NCI-H2029 (cell line): ENCODE measurements around the gene SHISAL1.

Experiments used
- DNase-seq: peaks from one replicate; lab custom pipeline; 2025; lab: John Stamatoyannopoulos, UW

The SHISAL1 gene

DNA sequence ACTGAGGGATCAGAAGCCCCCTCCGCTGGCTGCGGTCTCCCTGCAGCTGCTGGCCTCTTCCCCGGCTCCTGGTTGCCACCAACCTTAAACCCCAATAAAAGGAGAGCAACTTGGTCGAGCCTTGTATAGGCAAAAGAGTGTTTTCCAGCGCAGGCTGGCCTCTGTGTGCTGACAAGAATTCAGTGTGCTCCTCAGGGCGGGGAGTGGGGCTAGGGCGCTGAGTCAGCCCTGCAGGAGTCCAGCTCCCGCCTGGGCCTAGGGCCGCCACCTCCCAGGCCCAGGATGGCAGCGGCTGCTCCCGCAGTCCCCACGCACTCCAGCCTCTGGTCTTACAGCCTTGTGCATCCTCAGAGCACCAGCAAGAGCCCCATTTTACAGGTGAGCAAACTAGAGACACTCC lies at the start of gene SHISAL1:
TSS of gene SHISAL1 (minus strand) at position 186 of the 400 bp plus-strand sequence. CDS start 12,006 bp downstream, outside the sequence.
- no peak for DNase-seq

DNA sequence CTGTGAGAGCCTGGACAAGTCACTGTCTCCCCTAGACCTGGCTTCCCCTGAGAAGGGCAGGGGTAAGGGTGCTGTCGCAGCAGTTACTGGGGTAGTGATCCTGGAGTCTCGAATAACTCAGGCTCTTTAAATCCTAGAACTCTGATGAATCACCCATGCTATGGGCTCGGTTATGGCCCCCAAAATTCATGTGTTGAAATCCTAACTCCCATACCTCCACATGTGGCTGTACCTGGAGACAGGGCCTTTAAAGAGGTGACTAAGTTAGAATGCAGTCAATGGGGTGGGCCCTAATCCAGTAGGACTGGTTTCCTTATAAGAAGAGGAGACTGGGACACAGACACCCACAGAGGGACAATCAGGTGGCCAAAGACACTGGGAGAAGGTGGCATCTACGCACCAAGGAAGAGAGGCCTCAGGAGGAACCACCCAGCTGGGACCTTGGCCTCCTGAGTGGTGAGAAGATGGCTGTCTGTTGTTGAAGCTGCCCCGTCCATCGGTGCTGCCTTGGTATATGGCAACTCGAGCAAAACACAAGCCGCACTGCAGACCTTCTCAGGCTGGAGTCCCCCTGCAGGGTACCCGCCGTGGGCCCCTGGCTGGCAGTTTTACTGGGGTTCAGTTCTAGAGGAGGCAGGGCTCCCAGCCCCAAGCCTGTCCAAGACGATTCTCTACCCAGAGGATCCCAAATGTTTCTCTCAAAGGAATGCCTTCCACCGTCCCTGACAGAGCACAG lies 48.8 kb upstream of the SHISAL1 start:
- DNase-seq = no peak

DNA sequence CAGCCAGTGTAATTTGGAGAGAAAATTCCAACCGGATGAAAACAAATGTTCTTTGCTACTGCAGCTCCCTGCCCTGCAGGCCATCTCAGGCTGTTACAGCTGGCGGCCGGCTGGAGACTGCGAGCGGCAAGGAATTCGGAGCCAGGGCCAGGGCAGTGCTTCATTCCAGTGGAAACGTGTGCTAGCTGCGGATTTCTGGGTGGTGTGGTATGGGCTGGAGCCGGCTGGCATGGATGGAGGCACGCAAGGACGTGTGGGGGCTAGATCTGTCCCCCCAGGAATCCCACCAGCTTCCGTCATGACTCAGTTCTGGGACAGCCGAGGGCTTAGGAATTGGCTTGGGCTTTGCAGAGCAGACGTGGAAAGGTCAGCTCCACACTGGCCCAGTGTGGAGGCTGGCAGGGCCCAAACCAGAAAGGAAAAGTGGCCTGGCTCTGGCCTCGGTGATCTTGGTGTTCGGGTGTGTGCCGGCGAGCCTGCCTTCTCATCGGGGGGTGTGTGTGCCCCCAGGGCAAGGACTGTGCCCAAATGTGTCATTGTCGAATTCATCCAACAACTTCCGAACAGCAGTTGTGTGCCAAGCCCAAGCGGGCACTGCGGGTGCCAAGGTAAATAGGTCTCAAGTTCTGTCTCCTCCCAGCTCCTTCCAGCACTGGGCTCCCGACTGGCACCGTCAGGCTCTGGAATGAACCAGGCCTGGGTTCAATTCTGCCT lies 48.1 kb upstream of the SHISAL1 start:
- DNase-seq = peak; percentile 84

DNA sequence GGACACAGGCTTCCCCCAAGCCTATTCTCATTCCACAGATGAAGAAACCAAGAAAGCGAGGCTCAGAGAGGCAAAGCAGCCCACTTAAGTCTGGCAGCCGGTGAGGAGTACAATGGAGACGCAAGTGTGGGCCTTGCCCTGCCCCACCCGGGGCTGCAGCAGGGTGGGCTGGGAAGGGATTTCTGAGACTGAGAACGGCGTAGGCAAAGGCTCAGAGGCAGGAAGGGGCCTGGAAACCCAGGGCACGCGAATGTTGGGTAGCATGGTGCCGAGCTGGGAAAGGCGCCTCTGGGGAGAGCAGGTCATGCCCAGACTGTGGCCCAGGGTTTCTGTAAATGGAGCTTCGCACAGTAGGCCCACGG lies 47.5 kb upstream of the SHISAL1 start:
- DNase-seq = no peak

DNA sequence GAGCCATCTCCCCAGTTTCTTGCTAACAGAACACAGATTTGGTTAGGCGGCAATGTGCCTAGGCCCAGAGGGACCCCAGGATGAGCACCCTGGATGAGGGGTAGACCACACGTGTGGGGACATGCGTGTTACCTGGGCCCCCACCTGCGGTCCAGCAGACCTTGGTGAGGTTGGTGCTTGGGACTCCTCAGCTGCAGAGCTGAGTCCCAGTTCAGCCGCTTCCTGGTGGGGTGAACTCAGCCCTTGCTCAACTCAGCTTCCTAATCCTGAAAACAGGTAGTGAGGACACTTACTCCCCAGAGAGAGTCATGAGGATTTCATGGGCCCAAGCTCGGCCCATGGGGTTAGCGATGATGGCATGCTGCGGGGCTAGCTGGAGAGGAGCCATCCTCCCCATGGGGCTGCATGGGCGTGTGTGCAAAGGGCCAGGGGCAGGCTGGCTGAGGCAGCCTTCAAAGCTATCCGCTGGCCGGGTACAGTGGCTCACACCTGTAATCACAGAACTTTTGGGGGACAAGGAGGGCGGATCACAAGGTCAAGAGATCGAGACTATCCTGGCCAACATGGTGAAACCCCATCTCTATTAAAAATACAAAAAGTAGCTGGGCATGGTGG lies 46.9 kb upstream of the SHISAL1 start:
- DNase-seq = no peak

DNA sequence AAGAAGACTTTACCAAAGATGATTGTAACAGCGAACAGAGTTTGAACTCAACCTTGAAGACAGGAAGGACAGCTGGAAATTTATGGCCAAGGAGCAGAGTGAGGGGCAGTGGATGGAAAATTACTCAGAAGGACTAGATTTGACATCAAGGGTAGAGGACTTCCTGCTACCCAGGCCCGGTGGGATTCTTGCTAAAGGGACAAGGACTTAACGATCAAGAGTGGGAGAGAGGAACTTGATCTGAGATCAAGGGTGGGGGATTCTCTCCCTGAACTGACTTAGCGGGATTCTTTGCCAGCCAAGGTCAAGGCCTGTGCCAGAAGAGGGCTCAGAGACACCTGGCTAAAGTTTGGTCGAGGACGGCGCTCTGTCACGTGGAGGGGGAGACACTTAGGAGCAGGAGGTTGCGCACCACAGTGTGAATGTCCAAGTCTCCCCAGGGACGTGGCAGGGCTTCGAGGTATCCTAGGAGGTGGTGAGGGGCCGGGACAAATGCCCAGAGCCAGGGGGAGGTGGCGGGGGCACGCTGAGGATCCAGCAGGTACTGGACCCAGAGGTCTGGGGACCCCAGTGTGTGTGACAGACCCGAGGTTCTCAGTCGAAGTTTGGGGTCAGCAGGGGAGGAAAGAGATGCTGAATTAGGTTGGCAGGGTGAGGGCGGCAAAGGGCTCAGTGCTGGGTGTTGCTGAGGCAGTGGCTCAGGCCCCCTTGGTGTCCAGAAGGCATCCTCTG lies 46.1 kb upstream of the SHISAL1 start:
- DNase-seq = no peak

DNA sequence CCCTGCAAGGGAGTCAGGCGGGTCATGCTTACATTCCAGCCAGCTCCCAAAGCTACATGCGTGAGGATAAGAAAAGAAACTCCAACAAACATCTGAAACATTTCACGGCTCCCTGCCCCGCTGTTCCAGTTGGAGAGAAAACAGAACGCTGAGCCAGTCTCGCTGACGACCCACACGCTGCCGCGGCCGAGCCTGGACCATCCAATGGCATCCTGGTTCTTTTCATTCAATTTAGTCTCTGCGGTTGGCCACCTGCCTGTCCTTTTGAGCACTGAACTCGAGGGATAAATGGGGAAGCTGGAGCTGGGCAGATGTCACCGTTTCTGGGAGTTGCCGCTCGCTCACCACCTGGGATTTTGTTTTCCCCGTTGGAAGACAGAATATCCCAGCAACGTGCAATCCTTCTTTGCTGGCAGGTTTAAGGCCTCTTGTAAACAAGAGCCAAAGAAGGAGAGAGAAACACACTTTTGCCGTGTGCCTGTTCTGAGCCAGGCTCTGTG lies 45.3 kb upstream of the SHISAL1 start:
- no peak for DNase-seq

DNA sequence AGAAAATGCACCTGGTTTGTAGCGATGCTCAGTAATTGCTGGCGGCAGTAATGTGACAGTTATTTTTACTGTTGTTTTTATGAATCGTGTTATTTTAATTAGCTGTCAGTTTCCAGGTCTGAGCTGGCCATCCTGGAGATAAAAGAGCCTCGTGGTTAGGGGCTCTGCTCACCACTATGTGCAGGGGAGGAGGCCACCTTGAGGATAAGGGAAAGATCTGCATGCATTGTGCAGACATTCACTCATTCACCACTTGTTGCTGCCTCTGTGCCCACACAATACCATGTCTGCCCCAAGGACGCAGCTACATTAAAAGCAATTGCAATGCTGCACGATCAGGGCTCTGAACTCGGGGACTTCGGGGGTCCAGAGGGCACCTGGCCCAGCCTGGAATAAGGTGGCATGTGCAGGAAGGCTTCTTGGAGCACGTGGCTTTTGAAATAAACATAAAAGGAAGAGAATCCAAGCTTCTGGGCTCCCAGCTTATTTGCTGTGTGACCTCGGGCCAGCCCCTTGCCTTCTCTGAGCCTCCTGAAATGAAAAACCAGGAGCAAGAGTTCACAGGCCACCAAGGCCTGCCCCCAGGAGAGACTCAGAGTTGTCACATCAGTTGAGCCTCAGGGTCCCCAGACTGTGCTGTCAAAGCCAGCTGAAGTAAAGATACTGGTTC lies 44.7 kb upstream of the SHISAL1 start:
- no peak for DNase-seq

DNA sequence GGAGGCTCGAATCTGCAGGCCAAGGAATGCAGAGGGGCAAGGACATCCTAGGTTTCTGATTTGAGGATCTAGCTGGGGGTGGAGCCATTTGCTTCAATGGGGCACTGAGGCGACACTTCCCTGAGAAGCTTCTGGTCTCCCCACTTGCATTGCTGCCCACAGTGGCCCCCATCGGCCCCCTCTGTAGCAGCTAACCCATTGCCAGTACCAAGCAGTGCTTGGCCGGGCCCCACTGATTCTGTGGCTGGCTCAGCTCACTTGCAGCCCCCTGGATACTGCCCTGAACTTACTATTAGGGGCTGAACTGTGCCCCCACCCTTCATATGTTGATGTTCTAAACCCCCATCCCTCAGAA lies 42.9 kb upstream of the SHISAL1 start:
- no peak for DNase-seq

DNA sequence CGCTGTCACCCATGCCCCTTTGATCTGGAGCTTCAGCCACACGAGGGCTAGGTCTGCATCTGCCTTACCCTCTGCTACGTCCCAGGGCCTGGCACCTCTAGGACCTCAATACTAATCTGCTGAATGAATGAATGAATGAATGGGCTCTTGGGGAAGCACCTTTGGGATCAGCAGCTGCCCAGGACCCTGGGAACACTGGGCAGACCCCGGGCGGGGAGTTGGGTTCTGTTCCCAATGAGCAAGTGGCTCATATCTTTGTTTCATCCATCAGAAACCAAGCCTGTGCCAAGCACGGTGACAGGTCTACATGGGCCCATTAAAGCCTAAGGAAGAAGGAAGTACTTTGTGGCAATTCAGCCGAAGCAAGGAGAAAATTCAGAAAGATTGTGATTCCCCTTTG lies 41.5 kb upstream of the SHISAL1 start:
- DNase-seq = no peak

DNA sequence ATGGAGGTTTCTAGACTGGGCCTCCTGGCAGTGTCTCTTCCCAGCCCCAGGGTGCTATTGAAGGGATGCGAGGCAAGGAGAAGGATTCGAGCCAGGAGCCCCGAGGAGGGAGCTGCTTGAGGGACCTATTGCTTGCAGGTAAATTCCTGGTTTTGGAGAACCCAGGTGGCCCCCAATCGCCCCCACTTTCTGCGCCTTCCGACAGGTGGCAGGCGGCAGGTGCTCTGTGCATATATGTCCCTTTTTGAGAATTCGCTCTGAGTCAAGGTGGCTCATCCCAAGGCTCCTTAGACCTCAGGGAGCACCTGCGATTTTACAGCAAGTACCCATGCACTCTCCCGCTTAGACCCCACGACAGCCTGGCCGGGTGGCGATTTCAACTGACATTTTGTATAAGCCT lies 40.3 kb upstream of the SHISAL1 start:
- no peak for DNase-seq

DNA sequence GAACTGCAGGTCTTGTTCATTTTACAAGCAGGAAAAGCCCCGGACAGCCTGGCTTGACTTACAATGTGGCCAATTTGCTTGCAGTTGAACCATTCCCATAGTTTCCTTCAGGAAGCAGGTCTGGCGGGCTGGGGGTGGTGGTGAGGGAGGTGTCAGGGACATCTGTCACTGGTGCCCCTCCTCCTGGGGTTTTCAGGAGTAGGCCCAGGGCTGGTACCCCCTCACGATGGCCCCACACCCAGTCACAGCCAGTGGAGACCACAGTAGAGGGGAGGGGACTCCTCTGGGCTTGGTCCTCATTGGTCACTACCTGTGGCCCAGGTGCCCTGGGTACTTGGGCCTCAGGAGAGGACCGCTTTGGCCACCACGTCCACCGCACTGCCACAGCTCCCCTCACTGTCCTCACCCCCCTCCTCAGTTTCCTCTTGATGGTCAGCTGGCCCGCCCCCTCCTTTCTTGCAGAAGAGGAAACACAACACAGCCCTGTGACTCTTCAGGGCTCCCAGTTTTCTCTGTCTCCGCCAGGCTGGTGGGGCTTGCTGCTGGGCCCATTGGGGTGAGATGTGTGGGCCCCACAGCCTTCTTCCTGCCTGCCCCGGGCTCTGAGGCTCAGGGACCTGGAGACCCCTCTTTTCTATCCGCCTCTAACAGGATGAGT lies 39.8 kb upstream of the SHISAL1 start:
- no peak for DNase-seq

DNA sequence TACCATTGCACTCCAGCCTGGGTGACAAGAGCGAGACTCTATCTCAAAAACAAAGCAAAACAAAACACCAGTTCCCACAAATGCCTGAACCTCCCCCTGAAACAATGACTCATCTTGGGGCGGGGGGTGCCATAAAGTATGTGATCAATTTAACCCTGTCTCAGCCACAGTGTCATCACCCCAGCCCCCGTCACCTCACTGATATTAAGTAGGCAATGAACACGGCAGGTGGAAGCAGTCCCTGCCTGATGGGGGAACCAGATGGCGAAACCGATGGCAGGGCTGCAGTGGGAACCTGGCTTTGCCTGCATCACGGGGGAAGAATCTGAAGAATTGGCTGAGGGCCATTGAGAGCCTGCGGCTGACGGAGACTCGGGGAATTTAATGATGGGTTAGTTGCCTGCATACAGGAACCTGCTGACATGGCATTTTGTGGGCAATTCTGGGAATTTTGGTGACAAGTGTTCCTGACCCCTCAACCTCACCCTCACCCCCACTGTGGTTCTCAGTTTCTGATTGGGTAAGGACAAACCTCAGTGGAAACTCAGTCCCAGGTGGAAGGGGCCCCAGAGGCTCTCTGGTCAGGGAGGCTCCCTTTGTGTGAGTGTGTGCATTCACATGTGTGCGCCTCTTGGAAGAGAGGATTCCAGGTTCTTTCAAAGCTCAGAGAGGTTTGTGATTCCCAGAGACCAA lies 39.1 kb upstream of the SHISAL1 start:
- DNase-seq = no peak

DNA sequence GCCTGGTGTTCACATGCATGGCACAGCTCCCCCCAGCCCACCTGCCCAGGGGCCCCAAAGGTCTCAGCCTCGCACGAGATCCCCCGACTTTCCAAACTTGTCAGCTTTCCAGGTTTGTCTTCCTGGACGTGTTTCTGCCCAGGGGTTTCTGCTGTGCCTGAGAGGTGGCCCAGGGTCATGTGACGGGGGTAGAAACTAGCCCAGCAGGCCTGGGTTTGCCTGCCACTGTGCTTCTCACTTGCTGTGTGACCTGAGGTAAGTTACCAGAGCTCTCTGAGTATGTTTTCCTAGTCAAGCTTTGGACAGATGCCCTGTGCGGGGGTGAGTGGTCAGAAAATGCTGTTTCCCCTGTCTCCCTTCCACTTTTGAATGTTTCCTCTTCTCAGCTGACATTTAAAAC lies 38.3 kb upstream of the SHISAL1 start:
- no peak for DNase-seq

DNA sequence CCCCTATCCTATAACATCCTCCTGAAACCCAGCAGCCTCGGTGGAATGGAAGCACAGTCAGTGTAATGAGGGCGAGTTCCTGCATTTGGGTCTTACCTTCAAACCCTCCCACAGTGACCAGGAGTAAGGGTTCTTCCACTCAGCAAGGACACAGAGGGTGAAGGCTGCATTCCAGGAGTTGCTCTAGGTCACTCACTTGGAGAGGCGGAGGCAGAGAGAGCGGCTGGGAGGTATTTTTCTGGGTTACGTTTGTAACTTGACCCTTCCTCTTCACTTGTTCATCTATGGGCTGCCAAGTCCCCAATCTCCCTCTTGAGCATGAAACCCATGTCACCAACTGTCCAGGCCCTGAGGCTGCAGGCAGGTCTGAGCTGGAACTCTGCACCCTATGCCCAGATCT lies 36.8 kb upstream of the SHISAL1 start:
- no peak for DNase-seq

DNA sequence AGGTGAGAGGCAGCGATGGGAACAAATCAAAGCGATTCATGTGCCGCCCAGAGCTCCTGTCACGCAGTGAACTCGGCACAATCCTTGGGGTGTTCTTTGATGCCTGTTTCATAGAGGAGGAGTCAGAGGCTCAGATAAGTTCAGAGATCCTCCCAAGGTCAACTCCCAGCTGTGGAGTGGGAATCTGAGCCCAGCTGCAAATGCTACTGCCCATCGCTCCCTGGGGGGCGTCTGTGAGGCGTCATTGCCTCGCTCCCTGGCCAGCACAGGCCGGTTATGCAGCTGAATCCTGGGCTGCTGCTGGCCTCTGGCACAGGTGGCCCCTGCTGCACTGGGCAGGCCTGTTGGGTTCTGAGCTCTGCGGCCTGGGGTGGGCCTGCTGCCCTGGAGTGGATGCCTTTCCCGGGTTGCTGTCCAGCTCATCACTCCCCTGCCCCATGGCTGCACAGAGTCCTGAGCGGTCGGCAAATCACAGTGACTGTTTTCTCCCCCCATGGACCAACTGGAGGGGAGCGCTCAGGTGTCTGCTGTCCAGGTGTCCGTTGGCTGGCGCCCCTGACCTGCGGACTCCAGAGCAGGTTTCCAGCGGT lies 36.3 kb upstream of the SHISAL1 start:
- no peak for DNase-seq

DNA sequence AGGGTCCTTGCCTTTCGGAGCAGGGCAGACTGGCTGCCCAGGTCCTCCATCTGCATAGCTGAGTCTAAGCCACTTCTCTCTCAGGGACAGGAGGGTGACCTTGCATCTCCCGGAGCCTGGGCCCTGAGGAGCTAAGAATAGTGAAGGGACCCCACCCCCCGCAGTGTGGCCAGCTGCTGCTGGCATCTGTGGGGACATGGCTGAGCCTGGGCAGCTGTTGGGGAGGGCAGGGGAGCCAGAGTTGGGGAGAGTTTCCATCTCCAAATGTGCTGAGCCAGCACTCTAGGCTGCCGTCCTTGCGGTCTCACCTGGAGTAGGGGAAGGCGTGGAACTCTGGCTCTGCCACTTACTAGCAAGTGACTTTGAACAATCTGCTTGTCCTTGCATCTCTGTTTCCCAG lies 34.8 kb upstream of the SHISAL1 start:
- DNase-seq = no peak

DNA sequence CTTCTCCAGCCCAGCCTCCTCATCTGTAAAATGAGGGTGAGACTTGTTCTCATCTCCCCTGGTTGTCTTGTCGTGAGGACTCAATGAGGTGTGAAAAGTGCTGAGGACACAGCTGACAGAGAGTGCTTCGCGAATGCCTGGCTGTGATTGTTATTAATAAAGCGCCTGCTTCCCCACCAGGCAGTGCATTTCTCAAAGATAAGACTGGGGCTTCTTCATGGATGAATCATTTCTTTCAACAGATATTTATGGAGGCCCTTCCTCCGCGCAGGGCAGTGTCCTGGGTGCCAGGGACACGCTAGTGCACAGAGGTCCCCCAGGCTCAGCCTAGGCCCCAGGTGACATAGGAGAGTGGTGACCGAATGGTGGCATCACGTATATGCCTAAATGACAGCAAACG lies 34.3 kb upstream of the SHISAL1 start:
- no peak for DNase-seq

DNA sequence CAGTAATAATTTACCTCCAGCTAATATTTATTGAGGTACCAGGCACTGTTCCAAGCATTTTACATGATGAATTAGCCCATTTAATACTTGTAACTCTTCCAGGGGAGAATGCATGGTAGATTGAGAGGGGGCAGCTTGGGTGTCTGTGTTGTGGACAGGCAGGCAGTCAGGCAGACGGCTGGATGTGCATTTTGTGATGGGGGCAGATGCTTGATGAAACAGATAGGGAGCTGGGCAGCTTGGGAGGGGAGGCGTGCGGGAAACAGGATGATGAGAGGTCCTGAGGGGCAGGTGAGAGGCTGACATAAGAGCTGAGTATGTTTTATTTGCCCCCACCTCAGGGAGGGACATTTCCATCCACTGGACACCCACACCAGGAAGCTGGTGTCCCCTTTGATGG lies 33.1 kb upstream of the SHISAL1 start:
- no peak for DNase-seq

DNA sequence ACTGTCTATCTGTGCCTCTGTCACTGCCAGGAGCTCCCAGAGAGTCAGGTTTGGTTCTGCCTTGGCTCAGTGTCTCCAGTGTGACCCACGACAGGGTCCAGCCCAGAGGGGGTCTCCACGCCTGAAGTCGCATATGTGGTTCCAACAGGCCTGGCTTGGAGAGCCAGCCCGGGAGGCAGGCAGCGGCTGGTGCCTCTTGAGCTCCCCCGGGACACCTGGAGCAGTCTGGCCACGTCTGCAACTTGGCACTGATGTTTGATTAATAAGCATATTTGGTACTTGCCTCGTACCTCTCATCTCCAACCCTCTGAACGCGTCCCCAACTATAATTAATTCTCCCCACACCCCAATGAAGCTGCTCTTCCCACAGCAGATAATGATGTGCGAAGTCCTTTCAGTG lies 31.7 kb upstream of the SHISAL1 start:
- DNase-seq = no peak
